GM19239 (cell line): ENCODE results near the gene MYO3B.

ENCODE experiments used
- DNase-seq: peaks from one replicate; pipeline ENCODE4 v3.0.0; 2011; ENCODE audit warnings: low spot score; ENCODE audit not compliant: insufficient read length
- FAIRE-seq: peaks from 2 replicates; lab custom pipeline; 2011; peaks lifted over from hg19 to GRCh38; lab: Jason Lieb, UNC

The MYO3B gene

DNA sequence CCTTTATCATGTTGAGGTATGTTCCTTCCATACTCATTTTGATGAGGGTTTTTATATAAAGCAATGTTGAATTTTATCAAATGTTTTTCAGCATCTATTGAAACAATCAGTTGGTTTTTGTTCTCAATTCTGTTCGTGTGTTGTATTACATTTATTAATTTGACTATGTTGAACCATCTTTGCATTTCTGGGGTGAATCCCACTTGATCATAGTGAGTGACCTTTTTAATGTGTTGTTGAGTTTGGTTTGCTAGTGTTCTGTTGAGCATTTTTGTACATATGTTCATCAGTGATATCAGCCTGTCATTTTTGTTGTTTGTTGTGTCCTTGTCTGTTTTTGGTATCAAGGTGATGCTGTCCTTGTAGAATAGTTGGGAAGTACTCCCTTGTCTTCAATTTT, 110.9 kb downstream of the MYO3B start:
- DNase-seq: no peak
- FAIRE-seq: peak; percentile 64

DNA sequence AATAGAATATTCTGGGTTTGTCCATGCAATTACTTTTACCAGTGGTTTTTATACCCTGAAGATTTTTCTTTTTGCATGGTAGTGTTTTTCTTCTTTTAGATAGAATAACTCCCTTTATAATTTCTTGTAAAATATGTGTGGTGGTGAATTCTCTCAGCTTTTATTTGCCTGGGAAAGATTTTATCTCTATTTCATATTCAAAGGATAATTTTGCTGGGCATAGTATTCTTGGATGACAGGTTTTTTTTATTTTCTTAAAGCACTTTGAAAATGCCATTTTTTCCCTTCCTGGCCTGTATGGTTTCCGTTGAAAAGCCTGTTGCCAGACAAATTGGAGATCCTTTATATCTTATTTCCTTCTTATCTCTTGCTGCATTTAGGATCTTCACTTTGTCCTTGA, 113.5 kb downstream of the MYO3B start:
- FAIRE-seq (no peak), DNase-seq (no peak)

GRCh38 chr2:170292415-170292814, 114.5 kb downstream of the MYO3B start:
- FAIRE-seq: no peak
- no peak for DNase-seq

GRCh38 chr2:170297496-170297895, 119.5 kb downstream of the MYO3B start:
- no peak for DNase-seq
- FAIRE-seq: peak; percentile 21

DNA sequence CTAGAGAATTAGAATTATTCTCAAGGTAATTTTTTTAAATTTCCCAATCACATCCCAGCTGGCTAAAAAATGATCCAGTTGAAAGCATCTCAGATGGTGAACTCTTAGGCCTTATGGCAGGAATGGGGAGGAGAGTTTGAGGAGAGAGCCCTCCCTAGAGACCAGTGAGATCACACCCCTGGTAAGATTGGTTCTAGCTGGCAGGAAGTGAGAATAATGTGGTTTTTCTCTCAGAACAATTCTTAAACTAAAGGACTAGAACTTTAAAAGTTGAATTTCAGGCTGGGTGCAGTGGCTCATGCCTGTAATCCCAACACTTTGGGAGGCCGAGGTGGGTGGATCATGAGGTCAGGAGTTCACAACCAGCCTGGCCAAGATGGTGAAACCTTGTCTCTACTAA, 120.2 kb downstream of the MYO3B start:
- DNase-seq (peak; percentile 12), FAIRE-seq (peak; percentile 53)

GRCh38 chr2:170298861-170299429, 121.0 kb downstream of the MYO3B start:
- FAIRE-seq: no peak
- DNase-seq: no peak

DNA sequence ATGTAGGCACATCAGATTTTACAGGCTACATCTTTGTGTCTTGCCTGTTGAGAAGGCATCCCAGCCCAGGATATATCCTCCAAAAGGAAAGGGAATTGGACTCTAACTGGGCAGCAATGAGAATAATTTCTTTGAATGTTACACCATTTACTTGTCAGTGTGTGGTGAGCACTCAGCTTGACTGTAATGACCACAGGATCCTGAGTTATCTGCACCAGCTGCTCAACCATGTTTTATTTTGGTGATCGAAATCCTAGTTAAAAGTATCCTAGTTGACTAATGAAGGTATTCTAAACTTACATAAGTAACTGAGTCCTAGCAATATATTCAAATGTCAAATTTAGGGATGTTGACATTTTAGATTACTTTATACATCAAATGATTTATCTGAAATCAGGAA, 123.0 kb downstream of the MYO3B start:
- FAIRE-seq (no peak), DNase-seq (no peak)

DNA sequence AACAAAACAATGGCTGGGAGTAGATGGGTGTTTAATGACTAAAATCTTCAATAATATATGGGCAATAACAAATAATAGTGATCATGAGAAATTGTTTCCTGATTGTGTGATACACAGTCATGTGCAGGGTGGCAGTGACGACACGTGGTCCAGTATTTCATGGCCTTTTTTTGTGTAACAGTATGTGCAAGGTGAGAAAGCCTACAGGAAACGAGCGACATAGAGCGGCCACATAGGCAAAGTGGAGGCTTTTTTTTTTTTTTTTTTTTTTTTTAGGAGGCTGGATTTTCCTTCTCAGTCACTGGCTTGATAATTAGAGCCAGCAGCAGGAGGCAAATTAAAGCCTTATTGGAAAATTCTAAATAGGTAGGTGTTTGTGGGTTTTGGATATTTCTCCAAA, 123.7 kb downstream of the MYO3B start:
- DNase-seq (no peak), FAIRE-seq (no peak)

DNA sequence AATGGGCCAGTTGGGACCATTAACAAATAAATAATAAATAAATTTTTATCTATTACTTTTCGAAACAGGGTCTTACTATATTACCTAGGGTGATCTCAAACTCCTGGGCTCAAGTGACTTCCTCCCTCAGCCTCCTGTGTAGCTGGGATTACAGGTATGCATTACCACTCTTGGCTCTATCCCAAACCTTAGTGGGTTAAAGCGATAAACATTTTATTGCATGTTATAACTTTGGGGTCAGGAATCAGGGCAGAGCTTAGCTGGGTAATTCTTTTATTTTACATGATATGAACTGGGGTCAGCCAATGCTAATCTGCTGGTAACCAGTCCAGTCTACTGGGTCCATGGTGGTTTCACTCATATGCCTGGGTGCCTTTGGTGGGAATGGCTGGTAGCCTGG, 127.8 kb downstream of the MYO3B start:
- DNase-seq (no peak), FAIRE-seq (no peak)

DNA sequence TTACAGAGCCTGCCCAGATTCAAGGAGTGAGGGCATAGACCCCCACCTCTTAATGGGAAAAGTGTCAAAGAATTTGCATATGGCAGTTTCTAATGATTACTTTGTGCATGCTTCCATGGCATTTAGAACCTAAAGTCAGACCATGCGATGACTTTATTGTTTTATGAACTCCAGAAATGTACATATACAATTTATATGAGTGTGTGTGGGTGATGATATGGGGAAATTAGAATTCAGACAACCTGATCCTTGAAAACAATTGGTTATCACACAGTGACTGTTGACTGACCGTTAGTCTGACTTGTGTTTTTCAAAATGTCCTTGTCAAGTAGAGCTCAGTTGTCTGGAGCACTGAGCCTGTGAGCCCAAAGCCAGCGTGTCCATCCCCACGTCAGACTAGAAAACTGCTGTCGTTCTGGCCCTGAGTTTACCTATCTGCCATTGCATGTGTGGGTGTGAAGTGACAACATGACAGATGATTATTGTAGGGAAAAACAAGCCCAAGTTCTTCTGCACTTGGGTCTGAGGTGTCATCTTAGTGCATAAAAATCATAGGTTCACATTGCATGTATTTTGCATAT, 128.4 kb downstream of the MYO3B start:
- FAIRE-seq (no peak), DNase-seq (no peak)

- no peak for FAIRE-seq
Observed at GRCh38 chr2:170307052-170307451, 129.1 kb downstream of the MYO3B start.

GRCh38 chr2:170307555-170308351, 129.8 kb downstream of the MYO3B start:
- FAIRE-seq: peak; percentile 39

More at GRCh38 chr2:170307052-170307451, 129.1 kb downstream of the MYO3B start:
- DNase-seq: no peak

DNA sequence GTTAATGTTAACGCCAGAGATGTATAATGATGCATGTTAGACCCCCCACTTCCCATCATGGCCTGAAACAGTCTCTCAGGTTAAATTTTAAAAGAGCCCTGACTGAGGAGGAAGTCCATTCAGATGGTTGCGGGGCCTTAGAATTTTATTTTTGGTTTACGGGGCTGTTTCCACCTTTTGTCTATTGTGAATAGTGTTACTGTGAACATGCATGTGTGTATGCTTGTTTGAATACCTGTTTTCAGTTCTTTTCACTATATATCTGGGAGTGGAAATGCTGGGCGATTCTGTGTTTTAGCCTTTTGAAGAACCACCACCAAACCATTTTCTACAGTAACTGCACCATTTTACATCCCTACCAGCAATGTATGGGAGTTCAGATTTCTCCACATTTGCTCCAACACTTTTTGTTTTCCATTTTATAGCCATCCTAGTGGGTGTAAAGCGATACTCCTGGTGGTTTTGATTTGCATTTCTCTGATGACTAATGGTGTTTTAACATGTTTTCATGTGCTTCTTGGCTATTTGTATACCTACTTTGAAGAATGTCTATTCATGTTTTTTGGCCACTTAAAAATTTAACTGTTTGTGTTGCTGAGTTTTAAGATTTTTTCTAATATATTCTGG, 133.0 kb downstream of the MYO3B start:
- FAIRE-seq (peak; percentile 73), DNase-seq (no peak)

More at GRCh38 chr2:170307555-170308351, 129.8 kb downstream of the MYO3B start:
- DNase-seq: no peak

DNA sequence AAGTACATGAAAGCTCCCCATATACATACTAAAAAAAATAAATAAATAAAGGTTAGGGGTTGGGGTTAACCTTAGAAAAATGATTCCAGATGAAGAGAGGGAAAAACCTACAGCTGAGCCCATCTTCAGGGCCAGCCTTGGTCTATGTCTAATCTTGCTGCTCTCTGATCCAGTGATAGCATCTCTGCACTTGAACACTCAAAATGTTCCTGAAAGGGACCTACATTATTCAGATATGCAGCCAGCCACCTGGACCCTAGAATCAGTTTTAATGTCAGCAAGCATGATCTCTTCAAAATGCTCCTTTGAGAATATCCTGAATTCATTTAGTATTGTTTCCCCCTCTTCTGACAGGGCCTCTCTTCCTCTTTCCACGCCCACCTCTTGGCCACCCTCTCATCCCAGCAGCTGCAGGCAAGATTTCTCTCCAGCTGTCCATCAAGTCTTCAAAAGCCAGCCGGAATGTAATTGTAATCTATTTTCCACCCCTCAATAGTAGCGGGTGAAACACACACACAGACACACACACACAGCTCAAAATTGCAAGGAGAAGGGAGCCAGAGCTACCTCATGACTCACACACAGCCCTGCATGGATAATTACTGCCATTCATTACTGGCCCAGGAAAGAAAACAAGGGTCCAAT, 135.5 kb downstream of the MYO3B start:
- no peak for DNase-seq
- FAIRE-seq: no peak

GRCh38 chr2:170313992-170314348, 136.0 kb downstream of the MYO3B start:
- FAIRE-seq (no peak), DNase-seq (no peak)

DNA sequence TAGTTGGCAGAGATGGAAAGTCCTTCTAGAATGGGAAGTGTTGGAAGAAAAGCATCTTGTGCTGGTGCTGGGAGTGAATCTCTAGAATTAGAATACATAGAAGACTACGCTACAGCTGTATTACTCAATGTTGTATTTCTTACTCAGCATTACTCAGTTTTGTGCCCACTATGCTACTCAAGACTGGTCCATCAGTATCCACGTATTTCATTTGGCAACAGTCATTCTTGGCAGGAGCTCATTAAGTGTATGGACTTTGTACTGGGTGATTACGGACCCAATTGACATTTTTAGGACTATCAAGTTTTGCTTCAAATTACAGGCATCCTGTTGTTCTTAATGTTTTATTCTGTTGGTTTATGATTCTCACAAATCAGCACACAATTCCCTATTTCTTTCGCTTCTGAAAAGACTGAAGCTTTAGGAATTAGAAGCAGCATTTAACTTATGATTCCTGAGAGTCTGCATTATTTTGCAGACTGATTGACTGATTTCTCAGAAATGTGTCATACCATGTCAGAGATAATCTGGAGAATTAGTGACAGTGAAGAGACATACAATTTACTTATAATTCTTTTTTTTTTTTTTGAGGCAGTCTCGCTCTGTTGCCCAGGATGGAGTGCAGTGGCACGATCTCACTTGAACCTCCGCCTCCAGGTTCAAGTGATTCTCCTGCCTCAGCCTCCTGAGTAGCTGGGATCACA, 136.9 kb downstream of the MYO3B start:
- DNase-seq: no peak
- FAIRE-seq: no peak

- FAIRE-seq (peak; percentile 11), DNase-seq (no peak)
Observed at GRCh38 chr2:170320948-170321347, 143.0 kb downstream of the MYO3B start.

GRCh38 chr2:170321526-170321925, 143.6 kb downstream of the MYO3B start:
- DNase-seq (no peak), FAIRE-seq (no peak)

GRCh38 chr2:170322140-170322766, 144.3 kb downstream of the MYO3B start:
- no peak for FAIRE-seq
- DNase-seq: no peak

- FAIRE-seq (no peak), DNase-seq (no peak)
Observed at GRCh38 chr2:170323743-170324142, 145.8 kb downstream of the MYO3B start.
